ENCODE data around the gene HCFC1R1. TPM values are rescaled to one million over a fixed set of nuclear protein-coding genes. Genes with fewer than 3 reads are reported as not detected.
"Not testable (repeated sequence)": the region's sequence is repeated elsewhere in the genome, so short reads cannot be mapped to it uniquely, and the experiment has no call there.

The HCFC1R1 gene
- polyA plus RNA-seq, 3 donors: 16.7 to 27.1 (median 19.9) TPM

GRCh38 chr16:3070608-3071111 is 46.9 kb upstream of the HCFC1R1 start:
- Mint-ChIP-seq H3K4me3 (no peak overlapping the region), H3K27ac (no peak overlapping the region), H3K4me1 (peaks cover 58% of the 10 kb centered on the region), H3K9me3 (peaks cover 0 to 4% (median 0%) of the 10 kb centered on the region in 7 donors), H3K27me3 (ENCODE audit: low read depth in 3 of 3) (peaks cover 0 to 8% (median 3%) of the 10 kb centered on the region in 3 donors), H3K36me3 (no peaks in the 10 kb centered on the region)
- Histone ChIP-seq H3K27ac (ENCODE audit: low read depth in 1 of 2, low read length in 2 of 2) (no peak overlapping the region), H3K4me3 (replicated peaks in 1 of 3; ENCODE audit: low read depth in 2 of 3, low read length in 3 of 3) (no peak overlapping the region), H3K36me3 (replicated peaks in 1 of 2; ENCODE audit: control insufficient read depth in 1 of 2, insufficient read depth in 2 of 2, low read length in 2 of 2) (no peaks in the 10 kb centered on the region), H2AFZ (ENCODE audit: insufficient read depth, low read depth, low read length, poor library complexity, severe bottlenecking) (no peak overlapping the region), H3K79me2 (ENCODE audit: insufficient read depth, low read length) (no peaks in the 10 kb centered on the region), H3K4me1 (ENCODE audit: control insufficient read depth in 1 of 2, insufficient read depth in 2 of 2, low read length in 2 of 2) (peaks cover 42 to 56% of the 10 kb centered on the region in 2 donors), H3K4me2 (replicated peaks; ENCODE audit: extremely low read depth, low read length, poor library complexity, severe bottlenecking) (no peak overlapping the region), H3K27me3 (ENCODE audit: control insufficient read depth in 2 of 2, insufficient read depth in 2 of 2, low read length in 2 of 2) (no peaks in the 10 kb centered on the region), H4K20me1 (ENCODE audit: insufficient read depth, low read length) (no peaks in the 10 kb centered on the region), H3K9me3 (replicated peaks in 1 of 2; ENCODE audit: control insufficient read depth in 1 of 2, insufficient read depth in 1 of 2, low read length in 2 of 2) (no peaks in the 10 kb centered on the region), H3K9ac (ENCODE audit: insufficient read depth, low read length, poor library complexity, severe bottlenecking) (no peak overlapping the region)
- WGBS (ENCODE audit: insufficient coverage): 100% methylated on average over 6 of the region's 9 CpGs
- intact Hi-C loops (cut with micrococcal nuclease): no loop called here
- TF ChIP-seq CTCF (IDR thresholded peaks at IDR 0.05): no peak
- DNase-seq: no peak

GRCh38 chr16:3069146-3069545 is 45.4 kb upstream of the HCFC1R1 start:
- H3K27me3 Mint-ChIP-seq (ENCODE audit: low read depth in 3 of 3); H2AFZ ChIP-seq (ENCODE audit: insufficient read depth, low read depth, low read length, poor library complexity, severe bottlenecking); H3K9me3 ChIP-seq (replicated peaks in 1 of 2; ENCODE audit: control insufficient read depth in 1 of 2, insufficient read depth in 1 of 2, low read length in 2 of 2); H3K4me3 ChIP-seq (replicated peaks in 1 of 3; ENCODE audit: low read depth in 2 of 3, low read length in 3 of 3); H3K27me3 ChIP-seq (ENCODE audit: control insufficient read depth in 2 of 2, insufficient read depth in 2 of 2, low read length in 2 of 2); H3K27ac Mint-ChIP-seq; H3K9me3 Mint-ChIP-seq; H3K36me3 ChIP-seq (replicated peaks in 1 of 2; ENCODE audit: control insufficient read depth in 1 of 2, insufficient read depth in 2 of 2, low read length in 2 of 2); intact Hi-C loops (cut with micrococcal nuclease); H3K27ac ChIP-seq (ENCODE audit: low read depth in 1 of 2, low read length in 2 of 2); H3K4me3 Mint-ChIP-seq; H3K79me2 ChIP-seq (ENCODE audit: insufficient read depth, low read length); H3K4me2 ChIP-seq (replicated peaks; ENCODE audit: extremely low read depth, low read length, poor library complexity, severe bottlenecking); H4K20me1 ChIP-seq (ENCODE audit: insufficient read depth, low read length); H3K9ac ChIP-seq (ENCODE audit: insufficient read depth, low read length, poor library complexity, severe bottlenecking); DNase-seq; H3K36me3 Mint-ChIP-seq: not testable (repeated sequence)
- 92% methylated on average over 9 of the region's 11 CpGs for WGBS (ENCODE audit: insufficient coverage)
- H3K4me1 Mint-ChIP-seq: peaks cover 43% of the 10 kb centered on the region
- peaks cover 27 to 41% of the 10 kb centered on the region in 2 donors for H3K4me1 ChIP-seq (ENCODE audit: control insufficient read depth in 1 of 2, insufficient read depth in 2 of 2, low read length in 2 of 2)

All from CD14-positive monocyte (primary cell).